Hepatocyte (in vitro differentiated cells): ENCODE measurements around the gene TEX51.

Source experiments
- CTCF ChIP-seq: fragments of 200-600 bp; sonication (generic); IDR thresholded peaks from 2 replicates; pipeline ENCODE4 v1.5.1; 2016; ENCODE audit warnings: antibody characterized with exemption, mild to moderate bottlenecking; ENCODE audit not compliant: poor library complexity
- EZH2 ChIP-seq: fragments of 200-600 bp; sonication (generic); IDR thresholded peaks from 2 replicates; pipeline ENCODE4 v1.6.1; 2016; ENCODE audit warnings: antibody characterized with exemption, mild to moderate bottlenecking, borderline replicate concordance

- TF ChIP-seq EZH2 (no peak), CTCF (no peak)
These were observed 13.5 kb downstream of the TEX51 start for GRCh38 chr2:126912201-126912600.
